ENCODE measurements around the gene IMPG1.

Gene IMPG1

GRCh38 chr6:75943381-75943780 is 129.1 kb downstream of the IMPG1 start:
- ChIA-PET POLR2A (no interaction called here), CTCF (interaction anchor here (1.0 to 1.2 kb wide), 2 partner anchors 8 to 10 kb away, joined by 3 to 4 read pairs; no protein-coding TSS in a partner anchor)
- TF ChIP-seq CTCF (IDR thresholded peaks at IDR 0.05; ENCODE audit: control extremely low read depth, extremely low read depth, low read depth, missing control alignments): no peak
- no peak for DNase-seq (ENCODE audit: extremely low spot score)

- DNase-seq (ENCODE audit: extremely low spot score): no peak
- ChIA-PET CTCF (interaction anchor here (1.1 kb wide), 1 partner anchor 919 kb away, joined by 3 read pairs; no protein-coding TSS in a partner anchor), POLR2A (no interaction called here)
- TF ChIP-seq CTCF (IDR thresholded peaks at IDR 0.05; ENCODE audit: control extremely low read depth, extremely low read depth, low read depth, missing control alignments): no peak
Measured at GRCh38 chr6:75941509-75941908, 131.0 kb downstream of the IMPG1 start.

DNA sequence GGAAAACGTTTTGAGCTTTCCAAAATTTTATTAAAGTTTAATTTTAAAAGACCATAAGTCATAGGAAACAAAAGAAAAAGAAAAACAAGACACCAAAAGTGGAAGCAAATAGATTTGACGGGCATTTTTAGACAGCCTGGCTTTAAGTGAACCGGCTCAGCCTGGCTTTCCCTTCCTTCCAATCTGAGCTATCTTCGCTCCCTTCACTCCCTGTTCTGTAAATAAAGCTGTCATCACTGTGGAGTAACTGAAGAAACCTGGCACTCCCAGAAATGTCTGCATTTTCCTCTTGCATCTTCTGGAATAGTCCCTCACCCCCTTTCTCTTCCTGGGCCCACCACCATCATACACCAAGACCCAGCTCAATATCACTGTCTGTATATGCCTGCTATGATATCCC is 131.9 kb downstream of the IMPG1 start:
- no peak for TF ChIP-seq CTCF (IDR thresholded peaks at IDR 0.05; ENCODE audit: control extremely low read depth, extremely low read depth, low read depth, missing control alignments)
- ChIA-PET POLR2A (no interaction called here), CTCF (interaction anchor here (1.1 to 1.5 kb wide), 2 partner anchors 47 to 920 kb away, joined by 3 to 4 read pairs; no protein-coding TSS in a partner anchor)
- no peak for DNase-seq (ENCODE audit: extremely low spot score)

GRCh38 chr6:75937846-75938245 is 134.6 kb downstream of the IMPG1 start:
- ChIA-PET CTCF (interaction anchor here (1.1 to 1.2 kb wide), 2 partner anchors 8 to 22 kb away, joined by 3 read pairs; no protein-coding TSS in a partner anchor), POLR2A (no interaction called here)
- no peak for TF ChIP-seq CTCF (IDR thresholded peaks at IDR 0.05; ENCODE audit: control extremely low read depth, extremely low read depth, low read depth, missing control alignments)
- no peak for DNase-seq (ENCODE audit: extremely low spot score)

- POLR2A ChIA-PET: no interaction called here
- DNase-seq (ENCODE audit: extremely low spot score): no peak
- TF ChIP-seq CTCF (IDR thresholded peaks at IDR 0.05; ENCODE audit: control extremely low read depth, extremely low read depth, low read depth, missing control alignments): no peak
- CTCF ChIA-PET: interaction anchor here (1.0 to 6.8 kb wide), 5 partner anchors 12 to 1528 kb away, joined by 3 to 35 read pairs (median 4); no protein-coding TSS in a partner anchor
Measured at GRCh38 chr6:75936682-75937081, 135.8 kb downstream of the IMPG1 start.

DNA sequence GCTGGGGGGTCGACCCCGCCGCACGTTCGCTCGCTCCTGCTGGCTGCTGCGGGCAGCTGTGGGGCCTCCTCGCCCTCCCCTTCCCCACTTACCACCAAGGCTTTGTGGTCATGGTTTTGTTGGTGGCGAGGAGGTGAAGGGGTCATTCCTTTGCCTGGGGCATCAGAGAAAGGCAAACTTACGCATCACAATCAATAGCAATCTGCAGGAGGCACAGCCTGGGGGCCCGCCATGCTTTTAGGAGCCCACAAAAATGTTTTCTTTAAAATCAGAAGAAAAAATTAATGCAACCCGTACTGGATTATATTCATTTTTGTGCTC is 137.0 kb downstream of the IMPG1 start:
- no peak for DNase-seq (ENCODE audit: extremely low spot score)
- ChIA-PET CTCF (interaction anchor here (0.6 to 6.8 kb wide), 19 partner anchors 8 to 1531 kb away, joined by 3 to 36 read pairs (median 4); no protein-coding TSS in a partner anchor), POLR2A (no interaction called here)
- TF ChIP-seq CTCF (IDR thresholded peaks at IDR 0.05; ENCODE audit: control extremely low read depth, extremely low read depth, low read depth, missing control alignments): no peak

All from GM10248 (cell line).